ENCODE data around the gene FBXL17. TPM values are rescaled to one million over a fixed set of nuclear protein-coding genes. Genes with fewer than 3 reads are reported as not detected.

The FBXL17 gene
- total RNA-seq, 1 experiment from 2014 or later, result 5.3 TPM

DNA sequence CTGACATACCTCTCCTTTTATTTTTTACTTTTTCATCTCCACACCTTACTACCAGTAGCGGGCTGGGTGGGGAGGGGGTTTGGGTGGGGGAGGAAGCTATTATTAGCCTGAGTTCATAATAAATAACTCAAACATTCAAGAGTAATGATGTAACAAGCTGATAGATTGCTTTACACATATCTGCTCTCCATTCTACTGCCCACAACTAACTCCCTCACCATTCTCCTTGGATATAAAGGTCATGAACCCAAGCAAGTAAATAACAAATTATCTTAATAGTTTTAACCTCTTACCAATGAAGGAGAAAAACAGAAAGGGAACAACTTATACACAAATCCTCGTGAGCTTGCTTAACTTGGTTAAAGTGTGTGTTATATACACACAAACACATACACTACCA lies 15.4 kb downstream of the FBXL17 start:
- Histone ChIP-seq H3K9ac (ENCODE audit: extremely low read depth, insufficient read length, low read length) (no peak overlapping the region), H3K79me1 (ENCODE audit: insufficient read depth, low read depth, low read length, poor library complexity, severe bottlenecking) (no peaks in the 10 kb centered on the region), H2BK12ac (ENCODE audit: insufficient read length, low read depth, low read length) (no peak overlapping the region), H3K4ac (ENCODE audit: low read depth, low read length) (no peak overlapping the region), H3K4me2 (ENCODE audit: insufficient read depth, insufficient read length, low read length) (no peak overlapping the region), H3K79me2 (ENCODE audit: insufficient read depth, low read length) (no peaks in the 10 kb centered on the region; the same call in 1 of the 2 replicates), H2AFZ (ENCODE audit: low read length) (no peak overlapping the region), H3T11ph (ENCODE audit: low read length) (no peak overlapping the region), H3K23me2 (ENCODE audit: insufficient read length, low read depth, low read length, poor library complexity, severe bottlenecking) (no peaks in the 10 kb centered on the region), H4K20me1 (ENCODE audit: control insufficient read depth, insufficient read depth, insufficient read length) (no peaks in the 10 kb centered on the region), H3K14ac (ENCODE audit: insufficient read depth, low read length) (no peak overlapping the region), H2BK120ac (ENCODE audit: low read depth, low read length, poor library complexity, severe bottlenecking) (no peak overlapping the region), H3K56ac (ENCODE audit: insufficient read length, low read depth, low read length) (no peak overlapping the region), H3K27me3 (ENCODE audit: insufficient read depth, low read length) (no peaks in the 10 kb centered on the region), H4K8ac (replicated peaks; ENCODE audit: insufficient read length, low read depth, low read length) (no peak overlapping the region), H2BK5ac (ENCODE audit: insufficient read length, low read length) (no peak overlapping the region), H3K9me3 (ENCODE audit: control insufficient read depth, low read depth, low read length) (no peaks in the 10 kb centered on the region), H2BK15ac (ENCODE audit: low read depth, low read length) (no peak overlapping the region), H2AK5ac (ENCODE audit: insufficient read length, low read length) (no peak overlapping the region), H4K5ac (ENCODE audit: insufficient read length, low read depth, low read length) (no peak overlapping the region), H3K23ac (ENCODE audit: insufficient read length, low read depth, low read length) (no peak overlapping the region), H3K27ac (ENCODE audit: insufficient read length, low read depth, low read length) (no peak overlapping the region), H3K4me1 (ENCODE audit: insufficient read depth, low read length) (no peaks in the 10 kb centered on the region), H3K18ac (ENCODE audit: insufficient read length, low read depth, low read length) (no peak overlapping the region), H2BK20ac (ENCODE audit: low read depth, low read length, poor library complexity, severe bottlenecking) (no peak overlapping the region), H4K91ac (ENCODE audit: insufficient read length, low read depth, low read length) (no peak overlapping the region)
- no peaks in the 10 kb centered on the region; a peak in 2 of 5 replicates for H3K9me3 Mint-ChIP-seq
- H3K36me3 Mint-ChIP-seq (ENCODE audit: insufficient read depth in 1 of 3, low read depth in 3 of 3), result no peaks in the 10 kb centered on the region
- WGBS (ENCODE audit: extremely low coverage, insufficient read length, low lambda C conversion rate), result no CpG with 5 or more reads among the region's 2 CpGs
- H3K4me3 Mint-ChIP-seq, result no peak overlapping the region
- TF ChIP-seq, protein P1, sequence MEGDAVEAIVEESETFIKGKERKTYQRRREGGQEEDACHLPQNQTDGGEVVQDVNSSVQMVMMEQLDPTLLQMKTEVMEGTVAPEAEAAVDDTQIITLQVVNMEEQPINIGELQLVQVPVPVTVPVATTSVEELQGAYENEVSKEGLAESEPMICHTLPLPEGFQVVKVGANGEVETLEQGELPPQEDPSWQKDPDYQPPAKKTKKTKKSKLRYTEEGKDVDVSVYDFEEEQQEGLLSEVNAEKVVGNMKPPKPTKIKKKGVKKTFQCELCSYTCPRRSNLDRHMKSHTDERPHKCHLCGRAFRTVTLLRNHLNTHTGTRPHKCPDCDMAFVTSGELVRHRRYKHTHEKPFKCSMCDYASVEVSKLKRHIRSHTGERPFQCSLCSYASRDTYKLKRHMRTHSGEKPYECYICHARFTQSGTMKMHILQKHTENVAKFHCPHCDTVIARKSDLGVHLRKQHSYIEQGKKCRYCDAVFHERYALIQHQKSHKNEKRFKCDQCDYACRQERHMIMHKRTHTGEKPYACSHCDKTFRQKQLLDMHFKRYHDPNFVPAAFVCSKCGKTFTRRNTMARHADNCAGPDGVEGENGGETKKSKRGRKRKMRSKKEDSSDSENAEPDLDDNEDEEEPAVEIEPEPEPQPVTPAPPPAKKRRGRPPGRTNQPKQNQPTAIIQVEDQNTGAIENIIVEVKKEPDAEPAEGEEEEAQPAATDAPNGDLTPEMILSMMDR (conservative IDR thresholded peaks at IDR 0.05), result no peak
- H3K27ac Mint-ChIP-seq, result no peak overlapping the region
- no peaks in the 10 kb centered on the region for H3K27me3 Mint-ChIP-seq (ENCODE audit: low read depth)
- no peak for DNase-seq
- peaks cover 0 to 2% of the 10 kb centered on the region in 2 experiments; a peak in 3 of 4 replicates for H3K4me1 Mint-ChIP-seq
